ENCODE measurements around the gene MGA. TPM values are rescaled to one million over a fixed set of nuclear protein-coding genes. Genes with fewer than 3 reads are reported as not detected.
A peak's percentile ranks its signal among the peaks of the same experiment; 100 is the strongest.

MGA gene
- total and polyA plus RNA-seq, 2 experiments from 2014 or later: 10.9 to 39.6 TPM

DNA sequence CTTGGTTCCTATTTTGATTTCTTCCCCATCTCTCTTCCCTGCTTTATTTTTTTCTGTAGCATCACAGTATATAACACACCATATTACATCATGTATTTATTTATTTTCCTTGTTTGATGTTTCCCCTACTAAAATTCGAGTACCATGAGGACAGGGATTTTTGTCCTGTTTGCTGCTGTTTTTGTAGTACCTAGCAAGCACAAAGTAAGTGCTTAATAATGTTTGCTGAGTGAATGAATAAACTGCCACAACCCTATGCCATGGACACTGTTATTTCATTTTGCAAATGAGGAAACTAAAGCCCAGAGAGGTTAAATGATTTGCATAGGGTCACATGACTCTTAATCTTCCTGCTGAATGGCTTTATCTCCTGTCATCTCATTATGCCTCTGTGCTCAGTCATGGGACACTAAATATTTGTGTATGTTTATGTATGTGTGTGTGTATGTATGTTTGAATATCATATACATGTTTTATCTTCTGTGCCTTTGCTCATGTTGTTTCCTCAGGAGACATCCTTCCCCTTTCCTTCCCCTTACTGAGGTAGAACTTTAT lies 26.1 kb upstream of the MGA start:
- Histone ChIP-seq H2AFZ (no peak overlapping the region), H3K4me3 (no peak overlapping the region), H3K27me3 (no peaks in the 10 kb centered on the region), H4K20me1 (ENCODE audit: insufficient read depth, poor library complexity, severe bottlenecking) (no peaks in the 10 kb centered on the region), H3K27ac (no peak overlapping the region), H3K79me2 (peaks cover 35% of the 10 kb centered on the region), H3K4me1 (ENCODE audit: insufficient read depth) (no peaks in the 10 kb centered on the region), H3K36me3 (replicated peaks; ENCODE audit: insufficient read depth, low read depth) (no peaks in the 10 kb centered on the region), H3K4me2 (no peak overlapping the region), H3K9me3 (ENCODE audit: low read depth) (no peaks in the 10 kb centered on the region), H3K9me2 (replicated peaks; ENCODE audit: insufficient read depth) (no peaks in the 10 kb centered on the region)
- no peak for DNase-seq (ENCODE audit: low spot score)
- TF ChIP-seq EZH2 (IDR thresholded peaks at IDR 0.05; ENCODE audit: borderline replicate concordance): no peak
- no peak for TF ChIP-seq EZH2phosphoT487 (IDR thresholded peaks at IDR 0.05; ENCODE audit: low read depth, severe bottlenecking, unreplicated experiment)
- TF ChIP-seq CTCF (IDR thresholded peaks at IDR 0.05; ENCODE audit: poor library complexity): no peak
- 63% methylated on average over 1 of the region's 1 CpG for WGBS (ENCODE audit: low lambda C conversion rate, missing lambda C conversion rate)

- Histone ChIP-seq H2AFZ (no peak overlapping the region), H4K20me1 (ENCODE audit: insufficient read depth, poor library complexity, severe bottlenecking) (no peaks in the 10 kb centered on the region), H3K79me2 (peaks cover 37% of the 10 kb centered on the region), H3K36me3 (replicated peaks; ENCODE audit: insufficient read depth, low read depth) (no peaks in the 10 kb centered on the region), H3K9me2 (replicated peaks; ENCODE audit: insufficient read depth) (no peaks in the 10 kb centered on the region), H3K27me3 (no peaks in the 10 kb centered on the region), H3K4me2 (no peak overlapping the region), H3K9me3 (ENCODE audit: low read depth) (no peaks in the 10 kb centered on the region), H3K4me3 (no peak overlapping the region), H3K4me1 (ENCODE audit: insufficient read depth) (no peaks in the 10 kb centered on the region), H3K27ac (no peak overlapping the region)
- no peak for DNase-seq (ENCODE audit: low spot score)
- 71% methylated on average over 2 of the region's 2 CpGs for WGBS (ENCODE audit: low lambda C conversion rate, missing lambda C conversion rate)
- TF ChIP-seq EZH2 (IDR thresholded peaks at IDR 0.05; ENCODE audit: borderline replicate concordance): no peak
- TF ChIP-seq CTCF (IDR thresholded peaks at IDR 0.05; ENCODE audit: poor library complexity): no peak
- TF ChIP-seq EZH2phosphoT487 (IDR thresholded peaks at IDR 0.05; ENCODE audit: low read depth, severe bottlenecking, unreplicated experiment): no peak
These were observed 23.1 kb upstream of the MGA start for GRCh38 chr15:41637086-41637485.

DNA sequence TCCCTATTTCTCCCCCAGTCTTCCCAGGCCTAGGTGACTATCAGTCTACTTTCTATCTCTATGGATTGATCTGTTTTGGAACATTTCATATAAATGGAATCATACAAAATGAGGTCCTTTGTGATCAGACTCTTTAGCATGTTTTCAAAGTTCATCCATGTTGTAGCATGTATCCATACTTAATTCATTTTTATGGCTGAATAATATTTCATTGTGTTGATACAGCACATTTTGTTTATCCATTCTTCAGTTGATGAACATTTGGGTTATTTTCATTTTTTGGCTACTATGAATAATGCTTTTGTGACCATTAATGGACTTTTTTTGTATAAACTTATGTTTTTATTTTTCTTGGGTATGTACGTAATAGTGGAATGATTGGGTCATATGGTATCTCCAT lies 19.2 kb upstream of the MGA start:
- TF ChIP-seq EZH2phosphoT487 (IDR thresholded peaks at IDR 0.05; ENCODE audit: low read depth, severe bottlenecking, unreplicated experiment) (no peak), CTCF (IDR thresholded peaks at IDR 0.05; ENCODE audit: poor library complexity) (no peak), EZH2 (IDR thresholded peaks at IDR 0.05; ENCODE audit: borderline replicate concordance) (no peak)
- DNase-seq (ENCODE audit: low spot score): no peak

DNA sequence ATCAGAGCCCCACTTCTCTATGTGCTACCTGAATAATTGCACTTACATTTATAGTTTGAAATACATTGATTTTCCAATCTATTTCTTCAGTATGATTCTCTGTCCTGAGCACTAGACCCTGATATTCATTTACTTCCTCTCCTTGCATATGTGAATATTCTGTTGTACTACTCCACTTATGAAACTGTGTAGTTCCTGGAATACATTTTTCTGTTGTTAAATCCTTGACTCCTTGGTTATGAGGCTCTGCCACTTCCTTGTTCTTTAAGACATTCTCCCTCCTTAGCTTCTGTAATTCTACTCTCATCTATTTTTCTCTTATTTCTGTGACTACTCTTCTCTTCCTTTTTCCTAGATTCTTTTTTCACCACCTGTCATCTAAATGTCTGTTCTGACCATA lies 12.9 kb upstream of the MGA start:
- no peak overlapping the region for H3K4me3 ChIP-seq
- H3K9me2 ChIP-seq (replicated peaks; ENCODE audit: insufficient read depth): no peaks in the 10 kb centered on the region
- no peak for TF ChIP-seq EZH2phosphoT487 (IDR thresholded peaks at IDR 0.05; ENCODE audit: low read depth, severe bottlenecking, unreplicated experiment)
- no peak for TF ChIP-seq EZH2 (IDR thresholded peaks at IDR 0.05; ENCODE audit: borderline replicate concordance)
- TF ChIP-seq CTCF (IDR thresholded peaks at IDR 0.05; ENCODE audit: poor library complexity): no peak
- DNase-seq (ENCODE audit: low spot score): peak; percentile 6
- H3K27ac ChIP-seq: peak overlapping the region; percentile 15
- peaks cover 14% of the 10 kb centered on the region for H3K4me1 ChIP-seq (ENCODE audit: insufficient read depth)
- no peaks in the 10 kb centered on the region for H3K36me3 ChIP-seq (replicated peaks; ENCODE audit: insufficient read depth, low read depth)
- no peaks in the 10 kb centered on the region for H3K9me3 ChIP-seq (ENCODE audit: low read depth)
- peaks cover 17% of the 10 kb centered on the region for H3K79me2 ChIP-seq
- no peak overlapping the region for H2AFZ ChIP-seq
- H3K27me3 ChIP-seq: no peaks in the 10 kb centered on the region
- no peaks in the 10 kb centered on the region for H4K20me1 ChIP-seq (ENCODE audit: insufficient read depth, poor library complexity, severe bottlenecking)
- no peak overlapping the region for H3K4me2 ChIP-seq

More for the DNA sequence above, 19.2 kb upstream of the MGA start:
- no peaks in the 10 kb centered on the region for H3K27me3 ChIP-seq
- peaks cover 17% of the 10 kb centered on the region for H3K79me2 ChIP-seq
- WGBS (ENCODE audit: low lambda C conversion rate, missing lambda C conversion rate): 93% methylated on average over 1 of the region's 1 CpG
- no peak overlapping the region for H2AFZ ChIP-seq
- H3K9me3 ChIP-seq (ENCODE audit: low read depth): no peaks in the 10 kb centered on the region
- no peaks in the 10 kb centered on the region for H3K4me1 ChIP-seq (ENCODE audit: insufficient read depth)
- H4K20me1 ChIP-seq (ENCODE audit: insufficient read depth, poor library complexity, severe bottlenecking): no peaks in the 10 kb centered on the region
- H3K27ac ChIP-seq: no peak overlapping the region
- no peak overlapping the region for H3K4me2 ChIP-seq
- no peak overlapping the region for H3K4me3 ChIP-seq
- no peaks in the 10 kb centered on the region for H3K36me3 ChIP-seq (replicated peaks; ENCODE audit: insufficient read depth, low read depth)
- no peaks in the 10 kb centered on the region for H3K9me2 ChIP-seq (replicated peaks; ENCODE audit: insufficient read depth)

Data from hepatocyte (in vitro differentiated cells).